Stromal cell of bone marrow (primary cell): ENCODE data around the gene DZANK1.
A peak's percentile ranks its signal among the peaks of the same experiment; 100 is the strongest.
"Not testable (repeated sequence)": the region's sequence is repeated elsewhere in the genome, so short reads cannot be mapped to it uniquely, and the experiment has no call there.

Experiments
- DNase-seq: peaks from one replicate; pipeline ENCODE4 v3.0.0-alpha.2; 2012; ENCODE audit warnings: low read depth

DZANK1 gene

GRCh38 chr20:18436847-18437246 lies 30.0 kb downstream of the DZANK1 start:
- no peak for DNase-seq

GRCh38 chr20:18431206-18431605 lies 35.6 kb downstream of the DZANK1 start:
- DNase-seq: no peak

- DNase-seq: no peak
Observed at GRCh38 chr20:18430172-18430826, 36.5 kb downstream of the DZANK1 start.

GRCh38 chr20:18428490-18429173 lies 38.2 kb downstream of the DZANK1 start:
- DNase-seq: peak; percentile 19

- no peak for DNase-seq
Observed at GRCh38 chr20:18427214-18427613, 39.6 kb downstream of the DZANK1 start.

GRCh38 chr20:18421608-18422007 lies 45.2 kb downstream of the DZANK1 start:
- DNase-seq: no peak

- DNase-seq: no peak
Observed at GRCh38 chr20:18416486-18416885, 50.3 kb downstream of the DZANK1 start.

GRCh38 chr20:18414140-18414539 lies 52.7 kb downstream of the DZANK1 start:
- no peak for DNase-seq

- DNase-seq: no peak
Observed at GRCh38 chr20:18412221-18412901, 54.5 kb downstream of the DZANK1 start.

GRCh38 chr20:18405826-18406225 lies 61.0 kb downstream of the DZANK1 start:
- DNase-seq: no peak

- DNase-seq: no peak
Observed at GRCh38 chr20:18404172-18404571, 62.7 kb downstream of the DZANK1 start.

GRCh38 chr20:18403269-18403668 lies 63.6 kb downstream of the DZANK1 start:
- DNase-seq: no peak

- no peak for DNase-seq
Observed at GRCh38 chr20:18401305-18401704, 65.5 kb downstream of the DZANK1 start.

- no peak for DNase-seq
Observed at GRCh38 chr20:18400460-18400859, 66.4 kb downstream of the DZANK1 start.

GRCh38 chr20:18398713-18399112 lies 68.1 kb downstream of the DZANK1 start:
- not testable (repeated sequence) for DNase-seq

GRCh38 chr20:18397030-18397429 lies 69.8 kb downstream of the DZANK1 start:
- no peak for DNase-seq

- no peak for DNase-seq
Observed at GRCh38 chr20:18395544-18395943, 71.3 kb downstream of the DZANK1 start.

- no peak for DNase-seq
Observed at GRCh38 chr20:18394363-18394762, 72.5 kb downstream of the DZANK1 start.

- DNase-seq: no peak
Observed at GRCh38 chr20:18391686-18392085, 75.1 kb downstream of the DZANK1 start.

- no peak for DNase-seq
Observed at GRCh38 chr20:18390201-18390600, 76.6 kb downstream of the DZANK1 start.

GRCh38 chr20:18388860-18389259 lies 78.0 kb downstream of the DZANK1 start:
- no peak for DNase-seq

GRCh38 chr20:18380908-18381529 lies 85.8 kb downstream of the DZANK1 start:
- DNase-seq: no peak
